SH-SY5Y (cell line): ENCODE results near the gene GK.

Experiments used
- GATA2 ChIP-seq: IDR thresholded peaks from 2 replicates; pipeline ENCODE4 v1.6.1; 2011; ENCODE audit warnings: mild to moderate bottlenecking, low read depth, low read length
- GATA3 ChIP-seq: IDR thresholded peaks from 2 replicates; pipeline ENCODE4 v1.6.1; 2011; ENCODE audit warnings: low read depth, mild to moderate bottlenecking, low read length, moderate library complexity

DNA sequence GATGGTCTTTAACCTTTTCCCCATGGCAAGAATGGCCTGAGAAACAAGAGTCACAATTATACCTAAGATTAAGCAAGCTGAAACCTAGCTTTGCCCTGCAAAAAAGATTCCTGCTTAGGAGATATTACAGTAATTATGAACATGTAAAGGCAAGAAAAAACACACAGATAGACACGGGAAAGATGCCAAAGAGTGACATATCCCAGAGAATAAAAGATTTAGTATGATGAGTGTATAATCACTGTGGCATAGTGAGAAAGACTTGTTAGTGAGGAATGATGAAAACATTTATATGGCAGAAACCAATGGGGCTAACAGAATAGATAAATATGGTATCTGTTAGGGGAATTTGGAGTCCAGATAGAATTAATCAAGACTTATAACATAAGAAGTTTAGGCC, 46.1 kb upstream of the GK start:
- no peak for TF ChIP-seq GATA2
- no peak for TF ChIP-seq GATA3
